ENCODE measurements around the gene AGAP1. TPM values are rescaled to one million over a fixed set of nuclear protein-coding genes. Genes with fewer than 3 reads are reported as not detected.

AGAP1 gene
- total RNA-seq, 1 donor from 2014 or later, result 54.7 TPM

GRCh38 chr2:235990344-235990743, 496.5 kb downstream of the AGAP1 start:
- no peak for DNase-seq (ENCODE audit: low read depth, low spot score)
- H3K9me3 Mint-ChIP-seq, result peaks cover 2% of the 10 kb centered on the region
- no peak for TF ChIP-seq CTCF (conservative IDR thresholded peaks at IDR 0.05)
- no peak overlapping the region for H3K27ac Mint-ChIP-seq (ENCODE audit: unreplicated experiment)
- H3K4me1 Mint-ChIP-seq, result peaks cover 4% of the 10 kb centered on the region
- no peak overlapping the region for H3K4me3 Mint-ChIP-seq
- H3K36me3 Mint-ChIP-seq (ENCODE audit: low read depth), result peaks cover 10% of the 10 kb centered on the region
- H3K27me3 Mint-ChIP-seq (ENCODE audit: low read depth), result no peaks in the 10 kb centered on the region

GRCh38 chr2:235992024-235992423, 498.2 kb downstream of the AGAP1 start:
- DNase-seq (ENCODE audit: low read depth, low spot score), result no peak
- no peak for TF ChIP-seq CTCF (conservative IDR thresholded peaks at IDR 0.05)
- Mint-ChIP-seq H3K27ac (ENCODE audit: unreplicated experiment) (no peak overlapping the region), H3K4me1 (peaks cover 13% of the 10 kb centered on the region), H3K4me3 (no peak overlapping the region), H3K27me3 (ENCODE audit: low read depth) (no peaks in the 10 kb centered on the region), H3K36me3 (ENCODE audit: low read depth) (peaks cover 11% of the 10 kb centered on the region), H3K9me3 (no peaks in the 10 kb centered on the region)

DNA sequence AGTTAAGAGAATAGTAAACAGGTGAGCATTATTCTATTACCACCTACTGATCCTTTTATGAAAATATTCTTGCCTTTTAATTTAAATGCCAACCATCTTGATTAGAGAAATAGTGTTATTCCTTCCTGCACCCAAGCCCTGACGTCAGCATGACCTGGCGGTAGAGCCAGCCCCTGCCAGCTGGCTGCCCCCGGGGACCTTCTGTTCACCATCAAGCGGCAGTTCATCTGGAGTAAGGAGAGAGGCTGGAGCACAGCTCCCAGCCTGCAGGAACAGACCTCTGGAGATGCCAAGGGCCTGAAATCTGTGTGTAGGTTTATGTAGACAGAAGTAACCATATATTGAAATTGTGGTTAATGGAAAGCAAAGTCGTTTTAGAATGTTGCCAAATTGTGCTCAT, 502.6 kb downstream of the AGAP1 start:
- no peak overlapping the region for H3K4me3 Mint-ChIP-seq
- no peak for DNase-seq (ENCODE audit: low read depth, low spot score)
- peaks cover 10% of the 10 kb centered on the region for H3K4me1 Mint-ChIP-seq
- no peak overlapping the region for H3K27ac Mint-ChIP-seq (ENCODE audit: unreplicated experiment)
- H3K9me3 Mint-ChIP-seq, result no peaks in the 10 kb centered on the region
- H3K36me3 Mint-ChIP-seq (ENCODE audit: low read depth), result peaks cover 4% of the 10 kb centered on the region
- H3K27me3 Mint-ChIP-seq (ENCODE audit: low read depth), result no peaks in the 10 kb centered on the region
- no peak for TF ChIP-seq CTCF (conservative IDR thresholded peaks at IDR 0.05)

- no peak for DNase-seq (ENCODE audit: low read depth, low spot score)
- no peak for TF ChIP-seq CTCF (conservative IDR thresholded peaks at IDR 0.05)
- Mint-ChIP-seq H3K4me1 (peaks cover 15% of the 10 kb centered on the region), H3K36me3 (ENCODE audit: low read depth) (peaks cover 6% of the 10 kb centered on the region), H3K4me3 (no peak overlapping the region), H3K27ac (ENCODE audit: unreplicated experiment) (no peak overlapping the region), H3K9me3 (no peaks in the 10 kb centered on the region), H3K27me3 (ENCODE audit: low read depth) (no peaks in the 10 kb centered on the region)
Measured at GRCh38 chr2:235999011-235999410, 505.2 kb downstream of the AGAP1 start.

DNA sequence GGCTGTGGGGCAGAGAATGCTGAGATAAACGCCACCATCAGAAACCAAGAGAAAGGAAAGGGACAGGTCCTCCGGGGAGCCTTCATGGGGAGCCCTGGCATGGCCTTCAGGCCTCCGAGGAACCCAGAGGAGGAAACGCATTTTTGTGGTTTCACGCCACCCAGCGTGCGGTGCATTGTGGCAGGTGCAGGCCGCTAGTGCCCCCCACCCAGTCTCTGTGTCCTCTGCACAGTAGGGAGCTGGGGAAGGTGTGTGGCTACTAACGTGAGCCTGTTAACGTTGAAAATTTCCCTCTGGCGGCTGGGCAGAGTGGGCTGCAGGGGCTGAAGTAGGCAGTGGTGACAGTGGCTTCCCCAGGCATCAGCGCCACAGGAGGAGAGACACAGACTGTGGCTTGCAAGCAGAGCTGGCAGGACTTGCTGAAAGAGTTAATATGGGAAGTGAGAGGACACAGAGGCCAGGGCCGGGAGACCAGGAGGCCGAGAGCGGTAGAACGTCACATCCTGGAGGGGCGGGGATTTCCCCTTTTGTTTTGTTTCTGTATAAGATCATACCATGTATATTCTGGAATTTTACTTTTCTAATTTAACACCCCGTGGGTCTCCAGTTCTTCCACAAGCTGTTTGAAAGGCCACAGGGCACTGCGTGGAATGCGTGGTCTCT, 507.5 kb downstream of the AGAP1 start:
- Mint-ChIP-seq H3K27me3 (ENCODE audit: low read depth) (no peaks in the 10 kb centered on the region), H3K4me3 (no peak overlapping the region), H3K27ac (ENCODE audit: unreplicated experiment) (no peak overlapping the region), H3K36me3 (ENCODE audit: low read depth) (peaks cover 4% of the 10 kb centered on the region), H3K9me3 (peaks cover 2% of the 10 kb centered on the region), H3K4me1 (peaks cover 9% of the 10 kb centered on the region)
- TF ChIP-seq CTCF (conservative IDR thresholded peaks at IDR 0.05), result no peak
- no peak for DNase-seq (ENCODE audit: low read depth, low spot score)

Data from neural crest cell (in vitro differentiated cells).